T-helper 9 cell (primary cell): ENCODE data around the gene TMEM50B.
A peak's percentile ranks its signal among the peaks of the same experiment; 100 is the strongest.
"Not testable (repeated sequence)": the region's sequence is repeated elsewhere in the genome, so short reads cannot be mapped to it uniquely, and the experiment has no call there.

Source experiments
- DNase-seq: peaks from one replicate; pipeline ENCODE4 v3.0.0-alpha.2; 2020
- total RNA-seq, 2 donors: gene quantifications; one replicate each; lab custom pipeline; 2026; lab: John Stamatoyannopoulos, UW

The TMEM50B gene
- total RNA-seq = 55.7 to 86.0 reads per million in 2 donors

- DNase-seq = peak; percentile 97
These were observed at the start of gene TMEM50B for GRCh38 chr21:33479679-33480480. Gene TMEM50B (minus strand): TSS chr21:33479974. CDS start chr21:33468885, 11,089 bp downstream.

- no peak for DNase-seq
These were observed 43.2 kb upstream of the TMEM50B start for GRCh38 chr21:33522953-33523349.

DNA sequence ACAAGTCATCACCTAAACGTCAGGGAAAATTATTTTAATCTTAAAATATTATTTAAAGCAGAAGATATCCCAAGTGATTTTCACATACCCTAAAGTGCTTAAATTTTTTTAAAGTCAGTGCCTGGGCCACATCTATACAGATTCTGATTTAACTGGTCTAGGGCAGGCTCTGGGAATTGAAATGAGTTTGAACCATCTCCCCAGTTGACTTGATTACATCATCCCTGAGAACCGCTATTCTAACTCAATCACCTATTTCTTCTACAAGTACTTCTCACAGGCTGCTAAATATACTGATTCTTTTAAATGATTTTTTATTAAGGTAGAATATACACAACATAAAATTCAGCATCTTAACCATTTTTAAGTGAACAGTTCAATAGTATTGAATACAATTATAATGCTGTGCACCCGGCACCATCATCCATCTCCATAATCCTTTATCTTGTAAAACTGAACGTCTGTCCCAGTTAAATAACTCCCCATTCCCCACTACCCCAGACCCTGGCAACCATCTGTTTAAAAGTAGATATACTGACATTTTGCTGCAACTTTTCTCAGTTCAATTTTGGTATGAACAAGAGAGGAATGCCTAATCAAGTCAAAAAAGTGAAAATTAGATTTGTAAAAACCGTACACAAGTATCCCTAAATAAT lies 42.7 kb upstream of the TMEM50B start:
- no peak for DNase-seq

- DNase-seq = no peak
These were observed 39.1 kb upstream of the TMEM50B start for GRCh38 chr21:33518899-33519298.

- no peak for DNase-seq
These were observed 34.5 kb upstream of the TMEM50B start for GRCh38 chr21:33514229-33514628.

GRCh38 chr21:33512481-33512880 lies 32.7 kb upstream of the TMEM50B start:
- no peak for DNase-seq

DNA sequence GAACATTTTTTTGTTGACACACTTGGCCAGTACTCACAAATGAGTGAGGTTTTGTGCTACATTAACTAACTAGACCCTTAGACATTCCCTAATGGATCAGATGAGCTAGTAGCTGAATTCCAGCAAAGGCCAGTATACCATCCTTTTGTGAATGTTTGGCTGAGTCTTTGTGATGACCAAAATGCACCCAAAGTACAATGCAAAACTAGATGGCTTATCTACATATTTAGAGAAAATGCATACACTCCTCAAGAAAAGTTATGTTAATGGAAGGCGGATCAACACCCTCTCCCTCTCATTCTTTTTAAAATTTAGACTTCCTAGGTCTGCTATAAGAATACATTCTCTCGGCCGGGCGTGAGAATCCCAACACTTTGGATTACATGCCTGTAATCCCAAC lies 31.9 kb upstream of the TMEM50B start:
- no peak for DNase-seq

DNA sequence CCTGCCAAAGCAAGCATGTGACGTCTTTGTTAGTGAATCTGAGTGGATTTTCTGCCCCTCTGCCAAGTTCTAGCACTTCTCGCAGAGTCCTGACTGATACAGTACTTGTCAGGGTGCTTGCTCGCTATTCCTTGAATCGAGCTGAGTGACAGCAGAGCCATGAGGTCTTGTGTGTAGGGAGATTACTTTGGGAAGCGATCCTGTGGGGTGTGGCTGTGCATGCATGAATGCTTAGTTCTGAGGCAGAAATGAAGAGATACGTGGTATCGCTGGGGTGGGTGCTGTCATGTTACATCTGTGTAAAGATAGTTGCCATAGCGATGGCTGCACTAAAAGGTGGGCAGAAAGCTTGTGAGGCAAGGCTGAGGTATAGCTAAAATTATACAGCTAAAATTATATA lies 31.1 kb upstream of the TMEM50B start:
- no peak for DNase-seq

GRCh38 chr21:33507003-33507402 lies 27.2 kb upstream of the TMEM50B start:
- DNase-seq = not testable (repeated sequence)

- DNase-seq = no peak
These were observed 26.1 kb upstream of the TMEM50B start for GRCh38 chr21:33505833-33506232.

GRCh38 chr21:33496345-33496744 lies 16.6 kb upstream of the TMEM50B start:
- DNase-seq = no peak

DNA sequence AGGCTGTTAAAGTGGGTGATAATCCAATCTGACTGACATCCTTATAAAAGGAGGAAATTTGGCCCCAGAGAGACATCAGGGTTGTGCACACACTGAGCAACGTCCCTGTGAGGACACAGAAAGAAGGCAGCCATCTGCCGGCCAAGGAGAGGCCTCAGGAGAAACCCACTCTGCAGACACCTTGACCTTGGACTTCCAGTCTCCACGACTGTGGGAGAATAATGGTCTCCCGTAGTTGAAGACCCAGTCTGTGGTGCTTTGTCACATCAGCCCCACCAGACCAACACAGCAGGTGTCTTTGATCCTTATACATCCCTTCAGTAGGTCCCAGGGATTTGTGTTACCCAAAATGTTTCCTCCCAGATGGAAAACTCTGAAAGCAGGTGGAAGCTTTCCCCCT lies 16.0 kb upstream of the TMEM50B start:
- DNase-seq = no peak

DNA sequence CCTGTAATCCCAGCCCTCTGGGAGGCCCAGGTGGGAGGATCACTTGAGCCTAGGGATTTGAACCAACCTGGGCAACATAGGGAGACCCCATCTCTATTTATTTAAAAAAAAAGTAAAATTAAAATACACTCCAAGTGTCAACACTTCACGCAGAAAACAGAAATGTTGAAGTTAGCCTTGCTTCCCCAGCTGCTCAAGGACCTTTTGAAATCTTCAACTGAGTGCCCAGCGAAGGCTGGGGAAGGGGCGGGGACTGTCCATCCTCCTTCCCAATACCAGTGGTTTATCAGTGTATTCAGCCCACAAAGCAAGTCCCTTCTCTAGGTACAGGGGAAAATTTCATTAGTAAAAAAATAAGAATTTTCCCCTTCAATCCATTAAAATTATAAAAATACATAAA lies 14.0 kb upstream of the TMEM50B start:
- DNase-seq = no peak

DNA sequence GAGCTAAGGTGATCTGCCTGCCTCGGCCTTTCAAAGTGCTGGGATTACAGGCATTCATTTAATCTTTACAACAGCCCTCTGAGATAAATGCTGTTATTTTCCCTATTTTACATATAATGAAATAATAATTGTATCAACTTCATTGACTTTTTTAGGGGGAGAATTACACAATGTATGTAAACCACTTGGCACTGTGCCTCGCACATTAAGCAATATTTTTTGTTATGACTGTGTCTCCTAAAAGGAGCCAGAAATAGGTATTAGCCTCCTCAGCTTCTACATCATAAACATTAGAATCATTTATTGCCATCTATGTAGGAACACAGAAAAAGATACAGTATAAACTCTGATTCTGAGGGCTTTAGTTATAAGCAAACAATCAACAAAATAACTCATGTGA lies 12.8 kb upstream of the TMEM50B start:
- DNase-seq = no peak

- peak; percentile 92 for DNase-seq
These were observed 11.8 kb upstream of the TMEM50B start, which contains the start of gene DNAJC28 for GRCh38 chr21:33491373-33492102. Gene DNAJC28 (minus strand): TSS chr21:33491716. CDS start chr21:33489393, 2,323 bp downstream.

GRCh38 chr21:33490991-33491372 lies 11.2 kb upstream of the TMEM50B start:
- DNase-seq = no peak

DNA sequence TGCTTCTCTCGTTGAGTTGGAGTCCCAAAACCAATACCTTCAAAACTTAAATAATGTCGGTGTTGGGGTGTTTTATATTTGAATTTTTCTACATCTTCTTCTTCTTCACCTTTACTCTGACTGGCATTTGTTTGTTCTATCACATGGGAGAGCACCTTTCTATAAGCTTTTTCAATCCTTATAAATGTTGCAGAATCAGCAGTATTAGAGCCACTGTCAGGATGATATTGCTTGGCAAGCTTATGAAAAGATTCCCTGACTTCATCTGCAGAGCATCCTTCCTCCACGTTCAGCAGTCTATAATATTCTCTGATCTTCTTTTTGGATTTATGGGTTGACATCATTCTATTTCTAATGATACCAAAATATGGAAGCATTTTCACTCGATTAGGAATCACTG lies 9.2 kb upstream of the TMEM50B start:
- no peak for DNase-seq

GRCh38 chr21:33487996-33488395 lies 8.2 kb upstream of the TMEM50B start:
- no peak for DNase-seq

DNA sequence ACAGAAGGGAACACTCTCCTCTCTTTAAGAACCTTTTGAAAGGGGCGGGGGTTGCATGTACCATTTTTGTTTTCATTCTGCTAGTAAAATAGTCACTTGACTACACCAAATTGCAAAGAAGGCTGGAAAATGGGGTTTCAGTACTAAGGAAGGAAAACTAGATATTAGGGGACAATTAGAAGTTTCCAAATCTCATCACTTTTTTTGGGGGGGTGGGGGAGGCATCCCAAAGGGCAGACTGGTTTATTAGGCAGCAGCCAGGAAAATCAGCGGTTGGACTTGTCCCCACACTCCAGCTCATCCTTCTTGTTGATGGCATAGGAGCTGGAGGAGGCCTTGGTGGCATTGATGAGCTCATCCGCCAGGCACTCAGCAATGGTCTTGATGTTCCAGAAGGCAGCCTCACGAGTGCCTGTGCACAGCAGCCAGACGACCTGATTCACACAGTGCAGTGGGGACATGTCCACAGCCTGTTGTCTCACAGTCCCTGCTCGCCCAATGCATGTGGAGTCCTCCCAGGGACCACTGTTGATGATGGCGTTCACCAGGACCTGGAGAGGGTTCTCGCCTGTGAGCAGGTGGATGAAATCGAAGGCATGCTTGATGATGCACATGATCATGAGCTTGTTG lies 1.7 kb upstream of the TMEM50B start:
- DNase-seq = no peak

DNA sequence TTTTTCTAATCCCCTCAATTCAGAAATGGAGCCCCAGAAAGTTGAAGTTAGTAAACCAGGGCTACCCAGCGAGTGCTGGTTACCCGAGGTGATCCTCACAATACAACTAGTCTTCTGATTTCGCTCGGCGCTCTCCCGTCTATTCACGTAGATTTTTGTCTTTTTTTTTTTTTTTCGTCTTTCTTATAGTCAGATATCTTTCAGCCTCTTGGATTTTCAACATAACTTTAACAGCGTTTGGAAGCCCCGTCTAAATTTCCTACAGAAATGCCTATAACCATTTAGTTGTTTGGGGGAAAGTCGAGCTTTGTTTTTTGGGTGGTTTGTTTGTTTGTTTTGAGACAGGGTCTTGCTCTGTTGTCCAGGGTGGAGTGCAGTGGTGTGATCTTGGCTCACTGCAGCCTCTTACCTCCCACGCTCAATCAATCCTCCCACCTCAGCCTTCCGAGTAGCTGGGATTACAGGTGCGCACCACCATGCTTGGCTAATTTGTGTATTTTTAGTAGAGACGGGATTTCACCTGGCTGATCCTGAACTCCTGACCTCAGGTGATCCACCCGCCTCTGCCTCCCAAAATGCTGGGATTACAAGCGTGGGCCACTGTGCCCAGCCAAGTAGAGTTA lies 818 bp upstream of the TMEM50B start:
- DNase-seq = no peak

- peak; percentile 27 for DNase-seq
These were observed 667 bp downstream of the TMEM50B start for GRCh38 chr21:33478935-33479678.

GRCh38 chr21:33478182-33478581 lies 1.6 kb downstream of the TMEM50B start:
- DNase-seq = no peak
